Measurements from ENCODE around the gene EMILIN2.

Gene EMILIN2

DNA sequence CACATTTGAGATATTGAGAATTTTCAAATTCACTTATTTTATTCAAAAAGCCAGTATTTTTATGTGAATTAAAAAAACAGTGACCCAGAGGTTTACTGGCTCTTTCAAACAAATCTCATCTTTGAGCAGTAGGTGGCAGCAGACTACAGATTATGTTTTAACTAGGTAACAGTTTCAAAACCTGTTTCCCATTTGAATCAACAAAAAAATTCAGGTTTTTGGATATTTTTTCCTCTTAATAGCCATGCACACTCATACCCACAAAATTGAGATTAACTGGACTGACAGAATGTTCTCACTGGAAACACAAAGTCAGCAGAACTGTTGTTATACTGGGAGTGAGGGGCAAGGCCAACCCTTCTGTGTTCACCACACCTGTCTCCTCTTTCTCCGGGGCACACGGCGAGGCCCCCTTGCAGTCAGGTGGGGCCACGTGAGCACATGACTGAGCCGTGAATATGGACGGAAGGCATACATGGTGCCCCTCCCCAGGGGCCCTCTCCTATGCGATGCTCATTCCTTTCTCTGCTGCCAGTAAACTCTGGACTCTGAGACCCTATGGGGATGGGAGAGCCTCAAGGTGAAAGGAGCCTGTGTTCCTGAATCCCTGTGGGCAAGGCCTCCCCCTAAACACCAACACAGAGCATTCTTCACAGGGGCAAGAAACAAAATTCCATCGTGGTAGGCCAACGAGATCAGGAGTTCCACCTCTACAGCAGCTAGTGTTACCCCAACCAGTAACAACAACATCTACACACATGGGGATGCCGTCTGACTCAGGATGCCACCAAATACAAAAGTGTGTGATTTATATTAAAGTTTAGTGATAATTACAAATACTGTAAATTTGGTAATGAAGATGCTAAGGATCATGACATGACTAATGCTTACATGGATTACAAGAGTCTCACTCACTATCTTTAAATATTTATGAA lies 85.7 kb downstream of the EMILIN2 start:
- no peak for DNase-seq (ENCODE audit: extremely low spot score, insufficient read length, low read depth)

DNA sequence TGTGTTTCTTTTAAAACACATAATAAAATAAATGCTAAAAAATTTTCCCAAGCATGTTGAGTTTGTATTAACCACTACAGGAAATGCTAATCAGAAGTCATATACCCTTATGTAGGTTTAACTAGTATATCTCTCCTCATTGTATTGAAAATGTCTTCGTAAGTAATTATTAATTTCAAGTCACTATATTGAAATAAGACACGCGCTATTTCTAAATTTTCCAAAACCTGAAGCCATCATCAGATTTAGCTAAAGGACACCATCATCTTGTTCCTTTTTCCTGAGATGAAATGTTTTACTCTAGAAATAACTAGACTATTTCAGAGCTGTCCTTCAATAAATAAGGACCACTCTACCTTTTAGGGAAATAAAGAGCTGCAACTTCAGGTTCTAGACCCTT lies 87.2 kb downstream of the EMILIN2 start:
- FAIRE-seq (no peak), DNase-seq (ENCODE audit: extremely low spot score, insufficient read length, low read depth) (no peak)

More for the DNA sequence above, 85.7 kb downstream of the EMILIN2 start:
- FAIRE-seq = peak; percentile 83

DNA sequence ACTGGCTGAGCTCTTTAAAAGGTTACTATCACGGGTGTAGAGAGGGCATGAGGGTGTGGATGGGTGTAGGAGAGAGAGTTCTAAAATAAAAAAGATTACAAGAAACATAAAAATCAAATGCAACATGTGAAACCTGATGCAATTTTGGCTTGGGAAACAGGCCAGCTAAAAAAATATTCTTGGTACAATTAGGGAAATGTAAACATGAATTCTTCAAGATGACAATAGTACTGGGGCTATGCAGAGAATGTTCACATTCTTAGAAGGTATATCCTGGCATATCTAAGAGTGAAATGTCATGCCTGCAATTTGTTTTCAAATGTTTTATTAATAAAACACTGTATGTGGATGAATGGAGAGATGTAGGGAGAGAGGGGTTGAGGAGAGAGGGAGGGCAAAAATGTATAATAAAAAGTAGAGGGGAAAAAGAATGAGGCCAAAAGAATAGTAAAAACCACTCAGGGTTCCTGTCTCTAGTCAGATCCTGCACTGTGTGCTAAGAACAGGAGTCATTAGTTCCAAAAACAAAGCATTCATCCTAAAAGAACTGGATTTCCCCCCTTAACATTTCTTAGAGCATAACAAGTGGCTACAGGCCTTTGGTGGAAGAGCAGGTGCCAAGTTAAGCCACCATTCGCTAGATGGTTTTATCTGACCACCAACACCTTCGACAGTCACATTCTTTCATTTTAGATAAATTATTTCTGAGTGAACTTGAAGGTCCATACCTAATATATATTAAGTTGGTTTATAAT lies 88.8 kb downstream of the EMILIN2 start:
- DNase-seq (ENCODE audit: extremely low spot score, insufficient read length, low read depth) (no peak), FAIRE-seq (no peak)

DNA sequence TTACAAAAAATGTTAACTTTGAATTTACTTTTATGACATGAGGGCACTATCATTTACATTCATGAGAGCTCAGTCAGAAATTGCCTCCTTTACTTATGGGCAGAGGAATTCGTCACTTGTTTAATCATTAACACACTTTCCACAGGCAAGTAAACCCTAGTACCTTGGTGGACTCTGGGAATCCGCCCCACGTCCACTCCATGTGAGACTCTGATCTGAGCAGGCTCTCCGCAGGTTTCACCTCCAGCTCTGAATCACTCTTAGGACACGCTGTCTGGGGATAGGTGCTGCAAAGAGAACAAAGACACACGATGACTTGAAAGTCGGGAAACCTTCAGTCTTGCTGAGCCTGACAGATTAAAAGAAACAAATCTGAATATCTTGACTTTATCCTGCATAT lies 92.5 kb downstream of the EMILIN2 start:
- DNase-seq (ENCODE audit: extremely low spot score, insufficient read length, low read depth) = no peak
- FAIRE-seq = no peak

DNA sequence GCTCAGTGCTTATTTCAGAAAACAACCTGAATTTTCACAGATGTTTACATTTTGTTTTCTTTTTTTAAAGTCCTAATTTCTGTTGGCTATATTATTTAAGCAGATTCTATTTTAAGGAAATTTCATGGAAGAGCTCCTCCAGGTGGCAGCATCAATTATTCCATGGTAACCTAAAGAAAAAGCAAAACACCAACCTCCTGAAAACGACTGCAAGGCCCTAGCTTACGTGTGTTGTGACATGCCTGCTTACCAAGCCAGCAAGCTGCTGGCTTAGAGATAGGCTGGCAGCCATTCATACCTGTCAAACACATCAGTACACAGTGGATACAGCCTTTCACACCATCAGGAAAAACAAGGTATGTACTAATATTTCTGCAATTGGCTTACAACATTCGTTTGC lies 101.2 kb downstream of the EMILIN2 start:
- FAIRE-seq (no peak), DNase-seq (ENCODE audit: extremely low spot score, insufficient read length, low read depth) (no peak)

DNA sequence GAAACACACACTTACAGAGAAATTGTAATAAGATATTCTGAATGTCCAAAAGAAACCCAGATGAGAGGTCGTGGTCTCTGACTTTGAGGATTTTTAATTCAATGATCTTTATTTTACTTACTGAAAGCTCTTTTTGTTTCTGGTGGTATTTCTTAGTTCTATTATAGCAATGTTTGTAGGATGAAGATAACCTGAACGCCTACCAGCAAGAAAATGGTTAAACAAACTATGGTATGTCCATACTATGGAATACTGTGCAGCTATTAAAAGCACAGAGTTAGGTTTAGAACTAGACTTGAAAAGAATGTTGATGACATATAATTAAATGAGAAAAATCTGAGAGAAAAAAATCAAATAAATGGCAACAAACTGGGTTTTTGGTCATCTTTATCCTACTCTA lies 105.8 kb downstream of the EMILIN2 start:
- DNase-seq (ENCODE audit: extremely low spot score, insufficient read length, low read depth) (no peak), FAIRE-seq (no peak)

DNA sequence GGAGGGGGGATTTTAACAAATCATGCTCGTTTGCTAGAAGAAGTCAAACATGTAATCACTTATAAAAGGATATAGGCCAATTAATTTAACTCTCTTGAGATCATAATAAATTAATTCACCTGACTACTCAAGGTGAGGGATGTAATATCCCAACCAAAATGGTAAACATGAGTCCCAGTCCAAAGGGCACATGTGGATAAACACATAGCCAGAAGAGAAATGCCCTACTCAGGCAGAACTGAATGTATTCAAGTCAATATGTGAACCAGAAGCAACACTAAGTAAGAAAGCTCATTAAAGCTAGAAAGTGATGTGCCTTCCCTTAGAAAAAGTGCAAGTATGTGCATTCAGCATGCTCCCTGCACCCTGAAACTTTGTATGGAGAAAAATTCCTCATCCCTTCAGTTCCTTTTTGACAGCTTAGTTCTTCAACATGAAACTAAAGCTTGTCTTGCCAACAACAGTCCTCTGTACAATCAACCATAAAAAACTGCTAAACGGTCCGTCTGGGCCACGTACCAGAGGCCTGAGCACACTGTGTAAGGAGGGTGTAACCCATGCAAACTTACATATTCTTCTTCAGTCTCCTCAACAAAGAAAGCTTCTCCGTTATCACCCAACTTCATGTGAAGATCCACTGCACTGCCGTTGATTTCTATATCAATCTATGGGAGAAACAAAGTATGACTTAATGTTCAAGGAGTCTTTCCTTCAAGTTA lies 107.3 kb downstream of the EMILIN2 start:
- DNase-seq (ENCODE audit: extremely low spot score, insufficient read length, low read depth) = no peak
- FAIRE-seq = no peak

DNA sequence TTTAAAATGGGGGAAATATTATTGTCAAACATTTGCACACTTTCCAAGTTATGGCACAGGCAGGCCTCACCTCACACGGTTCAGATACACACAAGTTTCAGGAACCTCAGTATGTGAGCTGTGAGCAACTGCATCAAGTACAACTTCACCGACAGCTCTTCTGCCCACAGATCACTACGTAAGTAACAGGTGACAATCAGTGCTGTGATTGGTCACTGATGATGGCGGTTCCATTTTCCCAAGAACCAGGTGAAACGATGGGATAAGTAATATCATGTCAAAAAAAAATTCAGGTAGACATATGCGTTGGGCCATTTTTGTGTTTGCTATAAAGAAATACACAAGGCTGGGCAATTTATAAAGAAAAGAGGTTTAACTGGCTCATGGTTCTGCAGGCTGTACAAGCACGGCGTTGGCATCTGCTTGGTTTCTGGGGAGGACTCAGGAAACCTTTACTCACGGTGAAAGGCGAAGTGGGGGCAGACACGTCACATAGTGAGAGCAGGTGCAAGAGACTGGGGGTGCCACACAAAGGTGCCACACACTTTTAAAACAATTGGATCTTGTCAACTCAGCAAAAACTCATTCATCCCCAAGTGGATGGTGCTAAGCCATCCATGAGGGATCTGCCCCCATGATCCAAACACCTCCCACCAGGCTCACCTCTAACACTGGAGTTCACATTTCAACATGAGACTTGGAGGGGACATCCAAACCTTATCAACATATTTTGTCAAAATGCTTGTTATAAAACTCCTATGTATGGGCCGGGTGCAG lies 108.3 kb downstream of the EMILIN2 start:
- DNase-seq (ENCODE audit: extremely low spot score, insufficient read length, low read depth) (no peak), FAIRE-seq (no peak)

DNA sequence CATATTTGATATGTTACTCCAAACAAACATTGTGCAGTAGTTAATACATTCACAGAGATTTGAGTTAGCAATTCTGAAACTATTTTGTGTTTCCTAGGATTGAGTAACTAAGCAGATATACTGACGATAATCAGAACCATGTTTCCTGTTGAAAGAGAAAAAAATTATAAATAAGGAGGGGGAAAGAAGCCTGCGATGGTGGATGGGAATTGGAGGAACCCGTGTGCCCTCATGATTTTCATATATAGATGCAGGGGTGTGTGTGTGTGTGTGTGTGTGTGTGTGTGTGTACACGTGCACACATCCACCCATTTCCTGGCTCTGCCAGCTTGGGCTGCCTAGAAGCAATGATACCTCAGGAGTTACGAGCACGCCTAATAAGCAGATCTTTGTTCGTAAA lies 109.2 kb downstream of the EMILIN2 start:
- FAIRE-seq (peak; percentile 52), DNase-seq (ENCODE audit: extremely low spot score, insufficient read length, low read depth) (no peak)

DNA sequence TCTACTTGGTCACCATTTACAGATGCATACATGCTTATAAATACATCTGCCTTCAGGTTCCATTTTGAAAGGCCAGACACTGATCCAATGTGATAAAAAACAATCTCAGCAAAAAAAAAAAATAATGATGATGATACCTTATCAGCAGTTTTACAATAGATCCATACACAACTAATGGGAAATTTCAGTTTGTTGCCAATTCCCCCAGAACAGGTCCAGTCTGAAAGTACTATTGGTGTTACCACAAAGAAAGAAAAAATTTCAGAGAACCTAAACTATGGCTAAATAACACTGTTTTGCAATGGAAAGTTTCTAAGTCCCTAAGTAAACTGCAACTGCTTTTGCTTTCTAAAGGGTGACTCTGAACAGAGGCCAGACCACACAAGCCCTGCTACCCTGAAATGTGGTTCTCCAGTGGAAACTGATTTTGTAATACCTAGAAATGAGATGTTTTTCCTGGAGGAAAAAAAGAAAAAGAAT lies 112.1 kb downstream of the EMILIN2 start:
- peak; percentile 92 for FAIRE-seq

DNA sequence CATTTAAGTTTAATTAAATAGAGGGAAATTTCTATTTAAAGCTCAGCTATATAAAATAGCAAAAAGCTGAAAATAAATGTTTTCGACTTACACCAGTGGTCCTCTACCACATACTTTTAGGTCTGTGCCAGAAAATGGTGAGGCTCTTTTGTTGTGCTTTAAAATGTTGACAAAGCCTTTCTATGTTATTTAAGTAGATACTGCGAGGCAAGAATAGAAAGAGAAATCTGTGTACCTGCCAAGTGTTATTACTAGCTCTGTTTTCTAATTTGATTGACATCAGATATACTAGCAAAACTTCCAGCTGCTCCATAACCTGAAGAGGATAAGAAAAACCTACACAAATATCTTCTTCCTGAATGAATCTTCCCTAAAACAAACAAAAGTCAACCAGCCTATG lies 112.5 kb downstream of the EMILIN2 start:
- FAIRE-seq (no peak), DNase-seq (ENCODE audit: extremely low spot score, insufficient read length, low read depth) (no peak)

More for the DNA sequence above, 112.1 kb downstream of the EMILIN2 start:
- DNase-seq (ENCODE audit: extremely low spot score, insufficient read length, low read depth) = no peak

DNA sequence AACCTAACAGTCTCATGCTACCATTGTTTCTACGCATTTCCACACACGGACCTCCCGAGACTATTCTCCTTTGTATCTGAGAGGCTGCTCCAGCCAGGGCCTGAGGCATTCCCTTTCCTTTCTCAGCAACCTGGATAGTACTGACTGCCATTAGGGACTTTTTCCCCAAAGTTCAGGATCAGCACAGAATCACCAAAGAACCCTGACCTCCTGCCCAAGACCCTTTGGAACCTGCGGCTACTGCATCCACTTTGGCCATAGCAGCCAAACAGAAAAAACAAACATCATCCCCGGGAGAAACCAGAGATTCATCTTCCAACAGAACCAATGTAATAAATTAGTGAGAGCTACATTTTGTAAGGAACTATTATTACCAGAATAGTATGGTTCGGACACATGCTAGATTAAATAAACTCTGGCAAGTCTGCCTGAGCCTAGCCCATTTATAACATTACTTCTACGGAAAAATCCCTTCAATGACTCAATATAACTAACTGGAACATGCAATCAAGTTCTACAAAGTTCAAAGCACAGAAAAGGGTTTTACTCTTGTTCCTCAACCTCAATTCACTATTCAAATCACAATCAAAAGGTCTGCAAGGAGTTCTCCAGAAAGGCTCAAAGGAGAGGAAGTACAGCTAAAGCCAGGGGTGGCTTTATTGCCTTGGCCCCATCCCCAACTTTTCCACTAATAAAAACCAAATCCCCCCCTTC lies 114.3 kb downstream of the EMILIN2 start:
- DNase-seq (ENCODE audit: extremely low spot score, insufficient read length, low read depth) (no peak), FAIRE-seq (no peak)

DNA sequence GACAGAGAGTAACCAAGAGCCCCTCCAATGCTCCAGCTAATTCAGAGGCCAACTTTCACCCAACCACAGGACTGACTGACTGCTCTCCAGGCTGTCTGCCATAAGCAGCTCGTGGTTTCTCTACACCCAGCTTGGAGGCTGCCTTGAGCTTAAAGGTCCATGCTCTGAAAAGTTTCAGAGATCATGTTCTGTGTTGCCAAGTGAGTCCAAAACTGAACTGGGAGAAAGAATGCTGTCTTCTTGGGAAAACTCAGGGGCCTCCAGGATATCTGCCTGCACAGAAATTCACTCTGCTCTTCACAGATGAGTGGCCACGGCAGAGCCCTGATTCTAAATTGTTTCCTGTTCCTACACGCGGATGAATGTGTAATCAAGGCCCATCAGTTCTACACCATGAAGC lies 115.0 kb downstream of the EMILIN2 start:
- FAIRE-seq = peak; percentile 81
- no peak for DNase-seq (ENCODE audit: extremely low spot score, insufficient read length, low read depth)

DNA sequence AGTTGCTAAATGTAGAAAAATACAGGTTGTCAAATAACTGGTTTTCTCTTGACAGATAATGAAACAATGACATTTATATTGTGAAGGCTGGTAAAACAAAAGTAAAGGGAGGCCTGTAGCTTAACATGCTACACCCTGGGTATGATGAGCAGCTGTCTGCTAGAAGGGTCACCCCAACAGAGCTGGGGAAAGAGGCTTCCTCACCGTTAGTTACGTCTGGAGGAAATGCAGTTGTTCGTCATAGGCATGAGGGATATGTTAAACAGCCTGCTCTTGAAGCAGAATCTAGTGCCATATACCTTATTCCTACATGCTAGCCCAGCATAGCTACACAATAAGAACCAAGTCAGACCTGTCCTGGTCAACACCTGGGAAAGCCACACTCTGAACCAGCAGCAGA lies 116.2 kb downstream of the EMILIN2 start:
- FAIRE-seq (peak; percentile 88), DNase-seq (ENCODE audit: extremely low spot score, insufficient read length, low read depth) (no peak)

DNA sequence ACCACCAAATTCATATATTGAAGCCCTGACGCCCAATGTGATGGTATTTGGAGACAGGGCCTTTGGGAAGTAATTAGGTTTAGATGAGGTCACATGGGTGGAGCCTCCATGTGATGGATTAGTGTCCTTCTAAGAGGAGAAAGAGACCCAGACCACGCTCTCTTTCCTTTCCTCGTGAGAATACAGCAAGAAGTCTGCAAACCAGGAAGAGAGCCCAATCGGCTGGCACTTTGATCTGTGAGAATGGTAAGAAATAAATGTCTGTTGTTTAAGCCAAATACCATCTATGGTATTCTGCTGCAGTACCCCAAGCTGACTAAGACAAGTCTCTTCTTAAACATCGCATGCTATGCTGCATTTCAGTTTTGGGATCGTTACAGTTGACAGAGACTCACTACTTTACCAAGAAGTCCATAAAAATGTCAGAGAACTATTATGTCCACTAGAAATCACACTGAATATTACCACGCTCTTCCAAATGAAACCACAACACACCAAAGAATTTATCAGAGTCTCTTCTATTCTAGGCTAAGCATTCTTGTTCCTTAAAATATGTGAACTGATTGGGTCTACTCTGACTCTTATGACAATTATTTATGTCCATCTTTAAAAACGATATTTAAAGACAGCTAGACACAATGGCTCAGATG lies 117.7 kb downstream of the EMILIN2 start:
- FAIRE-seq (peak; percentile 9), DNase-seq (ENCODE audit: extremely low spot score, insufficient read length, low read depth) (no peak)

All from GM18507 (cell line).